Nucleus accumbens (tissue), 56 donors: Measurements from ENCODE around the gene SLC6A3.

Experiments used
- DNase-seq, 56 donors: peaks; one replicate each; lab custom pipeline; 2025; lab: John Stamatoyannopoulos, UW

SLC6A3 gene

GRCh38 chr5:1357946-1358725 lies 87.1 kb downstream of the SLC6A3 start:
- DNase-seq = no peak

GRCh38 chr5:1356873-1357787 lies 88.1 kb downstream of the SLC6A3 start:
- no peak for DNase-seq

- no peak for DNase-seq
Observed at GRCh38 chr5:1354576-1354975, 90.7 kb downstream of the SLC6A3 start.

GRCh38 chr5:1352231-1353219 lies 92.7 kb downstream of the SLC6A3 start:
- no peak for DNase-seq

- peak in 35 of 56 donors; percentile 1 to 71 (median 29) for DNase-seq
Observed at GRCh38 chr5:1351156-1351555, 94.1 kb downstream of the SLC6A3 start.

GRCh38 chr5:1349246-1349645 lies 96.0 kb downstream of the SLC6A3 start:
- DNase-seq = no peak

- no peak for DNase-seq
Observed at GRCh38 chr5:1348986-1349245, 96.3 kb downstream of the SLC6A3 start.

GRCh38 chr5:1347571-1347970 lies 97.7 kb downstream of the SLC6A3 start:
- DNase-seq = no peak

- no peak for DNase-seq
Observed at GRCh38 chr5:1346627-1347440, 98.4 kb downstream of the SLC6A3 start.

- DNase-seq = peak in 1 of 56 donors; percentile 7
Observed at GRCh38 chr5:1345876-1346626, 99.2 kb downstream of the SLC6A3 start.

GRCh38 chr5:1344975-1345838 lies 100.0 kb downstream of the SLC6A3 start, which contains the start of gene CLPTM1L:
Gene CLPTM1L (minus strand): TSS chr5:1345099. CDS start chr5:1344841, 258 bp downstream.
- DNase-seq = peak in 53 of 56 donors; percentile 28 to 89 (median 73)

- DNase-seq = peak in 6 of 56 donors; percentile 19 to 54 (median 34)
Observed at GRCh38 chr5:1343931-1344901, 101.0 kb downstream of the SLC6A3 start.

- no peak for DNase-seq
Observed at GRCh38 chr5:1343315-1343751, 101.9 kb downstream of the SLC6A3 start.
